HuH-7 (cell line): ENCODE data around the gene CYP2E1.
"Not testable (repeated sequence)": the region's sequence is repeated elsewhere in the genome, so short reads cannot be mapped to it uniquely, and the experiment has no call there.

Source experiments
- DNase-seq: peaks from one replicate; pipeline ENCODE4 v3.0.0; 2011; ENCODE audit warnings: low spot score

Gene CYP2E1

GRCh38 chr10:133573460-133573859 is 46.3 kb downstream of the CYP2E1 start:
- not testable (repeated sequence) for DNase-seq

GRCh38 chr10:133577037-133577436 is 49.9 kb downstream of the CYP2E1 start:
- DNase-seq, result not testable (repeated sequence)
